Effector memory CD4-positive, alpha-beta T cell (primary cell): ENCODE measurements around the gene LIN7A.

Experiments used
- DNase-seq, 3 donors: peaks; one replicate each; pipeline ENCODE4 v3.0.0-alpha.2; 2020
- H3K27ac ChIP-seq: 2 replicates; pipeline ENCODE4 v1.7.0; 2013; ENCODE audit warnings: mild to moderate bottlenecking, low read length, moderate library complexity; ENCODE audit not compliant: insufficient read depth, poor library complexity, severe bottlenecking
- H3K27me3 ChIP-seq: replicated peaks from 2 replicates; pipeline ENCODE4 v1.7.0; 2013; ENCODE audit warnings: mild to moderate bottlenecking, low read length; ENCODE audit not compliant: insufficient read depth, control insufficient read depth, poor library complexity, severe bottlenecking
- H3K36me3 ChIP-seq: 2 replicates; pipeline ENCODE4 v1.7.0; 2013; ENCODE audit warnings: mild to moderate bottlenecking, low read length, moderate library complexity; ENCODE audit not compliant: control insufficient read depth, insufficient read depth
- H3K4me1 ChIP-seq: 2 replicates; pipeline ENCODE4 v1.7.0; 2013; ENCODE audit warnings: low read length, mild to moderate bottlenecking; ENCODE audit not compliant: control insufficient read depth, insufficient read depth, poor library complexity, severe bottlenecking
- H3K4me3 ChIP-seq: 2 replicates; pipeline ENCODE4 v1.7.0; 2013; ENCODE audit warnings: low read length, low read depth, mild to moderate bottlenecking; ENCODE audit not compliant: insufficient read depth, poor library complexity, severe bottlenecking
- H3K9me3 ChIP-seq: 2 replicates; pipeline ENCODE4 v1.7.0; 2013; ENCODE audit warnings: mild to moderate bottlenecking, low read length, moderate library complexity; ENCODE audit not compliant: control insufficient read depth

LIN7A gene

DNA sequence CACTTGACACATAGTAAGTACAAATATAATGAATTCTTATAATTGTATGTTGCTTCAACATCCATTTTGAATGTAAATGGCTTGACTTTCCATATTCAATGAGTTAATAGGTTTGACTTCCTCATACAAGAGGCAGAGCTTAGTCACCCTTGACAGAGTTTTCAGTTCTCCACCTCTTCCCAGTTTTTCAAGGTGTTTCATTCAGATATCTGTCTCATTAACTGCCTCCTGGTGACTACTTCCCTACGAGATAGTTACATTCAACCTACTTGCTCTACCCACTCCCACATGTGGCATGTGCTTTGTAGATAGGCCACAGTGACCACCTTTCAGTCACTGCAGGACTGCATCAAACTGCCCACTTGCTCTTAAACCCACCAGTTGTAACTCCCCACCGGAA is 161.0 kb downstream of the LIN7A start:
- Histone ChIP-seq H3K27ac (no peak overlapping the region), H3K27me3 (no peaks in the 10 kb centered on the region), H3K4me3 (no peak overlapping the region), H3K9me3 (no peaks in the 10 kb centered on the region), H3K36me3 (no peaks in the 10 kb centered on the region), H3K4me1 (no peaks in the 10 kb centered on the region)
- no peak for DNase-seq

DNA sequence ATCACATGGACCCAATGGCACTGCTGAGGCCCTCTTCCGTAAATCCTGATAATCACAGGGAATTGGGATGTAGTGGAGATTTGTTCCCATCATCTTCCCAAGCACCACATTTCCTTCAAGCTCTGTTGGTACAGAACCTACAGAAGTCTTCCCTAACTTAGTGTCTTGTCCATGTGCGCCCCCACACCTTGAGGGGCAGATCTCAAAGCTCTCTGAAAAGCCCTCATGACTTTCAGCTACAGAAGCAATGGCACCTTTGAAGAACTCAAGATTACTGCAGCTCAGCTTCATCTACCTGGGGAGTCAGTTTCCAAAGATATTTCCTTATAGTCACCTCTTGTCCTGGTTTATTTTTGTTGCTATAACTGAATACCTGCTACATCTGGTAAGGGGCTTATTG is 166.8 kb downstream of the LIN7A start:
- Histone ChIP-seq H3K36me3 (no peaks in the 10 kb centered on the region), H3K4me3 (no peak overlapping the region), H3K4me1 (no peaks in the 10 kb centered on the region), H3K27ac (no peak overlapping the region), H3K9me3 (no peaks in the 10 kb centered on the region), H3K27me3 (no peaks in the 10 kb centered on the region)
- DNase-seq, result no peak

DNA sequence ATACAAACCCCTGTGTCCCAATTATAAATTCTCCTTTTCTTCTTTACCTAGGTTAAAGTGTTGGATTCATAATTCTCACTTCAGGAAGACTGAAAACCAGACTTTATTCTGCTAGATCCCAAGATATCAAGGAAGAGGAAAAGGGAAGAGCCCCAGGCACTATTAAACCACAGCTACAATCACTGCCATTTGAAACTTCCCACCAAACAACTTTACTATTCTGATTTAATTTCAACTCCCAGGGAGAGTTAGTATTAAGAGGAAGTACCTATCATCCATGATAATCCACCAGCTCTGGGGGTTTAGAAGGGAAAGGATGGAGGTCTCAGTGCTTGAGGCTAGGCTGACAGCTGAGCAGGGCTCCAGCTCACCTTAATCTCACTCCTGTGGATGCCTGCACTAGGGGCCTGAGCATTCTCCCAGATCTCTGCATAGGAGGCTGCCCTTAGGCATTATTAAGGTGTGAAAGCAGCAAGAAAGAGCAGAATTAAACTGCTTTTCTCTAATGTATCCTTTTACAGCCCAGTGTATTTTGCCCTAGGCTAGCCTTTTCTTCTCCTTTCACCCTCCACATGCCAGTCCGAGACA is 168.1 kb downstream of the LIN7A start:
- no peak for DNase-seq
- Histone ChIP-seq H3K27me3 (no peaks in the 10 kb centered on the region), H3K4me1 (no peaks in the 10 kb centered on the region), H3K9me3 (no peaks in the 10 kb centered on the region), H3K4me3 (no peak overlapping the region), H3K27ac (no peak overlapping the region), H3K36me3 (no peaks in the 10 kb centered on the region)

DNA sequence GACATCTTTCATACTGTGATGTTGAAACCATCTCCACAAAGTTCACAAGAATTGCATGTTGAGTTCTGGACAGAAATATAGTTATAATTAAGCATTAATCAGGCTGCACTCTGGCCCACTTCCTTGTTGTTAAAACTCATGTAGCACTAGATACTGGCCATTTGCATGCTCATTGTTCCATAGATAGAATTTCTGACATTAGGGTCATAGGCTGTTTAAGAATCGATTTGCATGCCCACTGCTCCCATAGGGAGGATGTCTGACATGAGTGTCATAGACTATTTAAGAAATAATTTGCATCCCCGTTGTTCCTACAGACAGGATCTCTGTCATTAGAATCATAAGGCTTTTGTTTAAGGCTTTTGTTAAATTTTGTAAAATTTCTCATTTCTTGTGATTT is 170.8 kb downstream of the LIN7A start:
- no peaks in the 10 kb centered on the region for H3K36me3 ChIP-seq
- H3K4me1 ChIP-seq, result no peaks in the 10 kb centered on the region
- no peak overlapping the region for H3K4me3 ChIP-seq
- DNase-seq, result no peak
- no peak overlapping the region for H3K27ac ChIP-seq
- no peaks in the 10 kb centered on the region for H3K27me3 ChIP-seq
- no peaks in the 10 kb centered on the region for H3K9me3 ChIP-seq

DNA sequence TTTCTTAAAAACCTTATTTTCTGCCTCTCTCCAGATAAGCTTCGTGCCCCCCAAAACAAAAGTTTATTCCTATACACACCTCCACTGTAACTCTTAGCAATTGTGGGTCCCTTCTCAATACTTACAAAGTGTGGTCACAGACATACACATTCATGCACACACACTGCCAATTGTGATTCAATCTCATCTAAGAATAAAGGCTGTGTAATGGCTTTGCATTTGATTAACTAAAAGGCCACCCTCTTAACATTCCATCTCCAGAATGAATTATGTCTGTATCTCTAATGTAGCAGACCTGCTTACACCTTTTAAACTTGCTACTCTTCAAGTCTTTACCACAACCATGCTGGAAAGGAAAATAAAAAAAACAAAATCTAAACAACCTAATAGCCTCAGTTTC is 171.5 kb downstream of the LIN7A start:
- DNase-seq, result no peak
- Histone ChIP-seq H3K4me3 (no peak overlapping the region), H3K9me3 (no peaks in the 10 kb centered on the region), H3K27ac (no peak overlapping the region), H3K36me3 (no peaks in the 10 kb centered on the region), H3K27me3 (no peaks in the 10 kb centered on the region), H3K4me1 (no peaks in the 10 kb centered on the region)

DNA sequence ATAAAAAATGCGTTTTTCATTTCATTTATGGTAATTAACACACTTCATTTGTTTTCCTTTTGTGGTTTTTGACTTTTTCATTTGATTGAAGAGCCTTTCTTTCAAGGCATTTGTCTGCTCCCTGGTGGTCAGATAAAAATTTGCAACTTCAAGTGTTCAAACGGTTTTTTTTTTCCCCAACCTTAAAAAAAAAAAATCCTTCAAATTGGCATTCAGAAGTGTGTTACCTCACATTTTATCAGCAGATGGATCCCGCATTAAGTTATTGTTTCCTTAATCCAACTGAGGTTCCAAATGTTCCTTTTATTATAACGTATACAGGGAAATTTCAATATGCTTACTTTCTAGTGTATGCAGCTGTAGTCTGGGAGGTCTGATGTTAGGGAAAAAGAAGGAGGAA is 173.9 kb downstream of the LIN7A start:
- Histone ChIP-seq H3K9me3 (no peaks in the 10 kb centered on the region), H3K27ac (no peak overlapping the region), H3K4me1 (no peaks in the 10 kb centered on the region), H3K4me3 (no peak overlapping the region), H3K36me3 (no peaks in the 10 kb centered on the region), H3K27me3 (no peaks in the 10 kb centered on the region)
- DNase-seq, result no peak

DNA sequence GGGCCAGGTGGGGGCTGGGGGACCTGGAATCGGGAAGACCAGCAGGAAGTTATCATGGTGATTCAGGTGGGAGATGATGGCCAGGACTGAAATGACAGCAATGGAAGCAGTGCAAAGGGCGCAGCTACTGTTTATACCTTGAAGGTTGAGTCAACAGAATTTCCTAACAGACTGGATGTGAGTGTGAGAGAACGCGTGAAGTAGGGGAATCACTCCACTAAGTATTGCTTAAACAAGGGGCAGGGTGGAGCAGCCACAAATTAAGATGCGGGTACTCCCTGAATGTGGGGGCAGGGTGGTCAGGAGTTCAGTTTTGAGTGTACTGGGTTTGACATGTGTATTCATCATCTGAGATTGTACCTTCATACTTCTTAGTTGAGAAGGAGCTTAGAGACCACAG is 175.9 kb downstream of the LIN7A start:
- no peaks in the 10 kb centered on the region for H3K4me1 ChIP-seq
- H3K27ac ChIP-seq, result no peak overlapping the region
- no peaks in the 10 kb centered on the region for H3K9me3 ChIP-seq
- no peak overlapping the region for H3K4me3 ChIP-seq
- no peaks in the 10 kb centered on the region for H3K36me3 ChIP-seq
- no peaks in the 10 kb centered on the region for H3K27me3 ChIP-seq
- DNase-seq, result no peak

DNA sequence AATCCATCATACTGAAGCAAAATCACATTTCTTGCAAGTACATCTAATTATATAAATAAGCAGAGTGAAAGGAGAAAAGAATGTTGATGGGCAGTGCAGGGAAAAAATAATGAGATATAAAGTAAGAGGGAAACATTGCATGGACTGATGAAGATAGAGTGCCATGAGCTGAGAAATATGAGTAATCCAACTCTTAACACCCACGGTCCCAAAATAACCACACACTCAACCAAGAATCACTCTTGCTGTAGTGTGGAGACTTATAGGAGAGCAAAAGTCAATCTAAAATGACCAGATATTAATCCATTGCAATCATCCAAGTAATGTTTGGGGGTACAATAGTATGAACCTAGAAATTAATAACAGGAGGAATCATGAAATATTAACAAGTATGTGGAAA is 180.9 kb downstream of the LIN7A start:
- no peak for DNase-seq
- no peak overlapping the region for H3K27ac ChIP-seq
- H3K9me3 ChIP-seq, result no peaks in the 10 kb centered on the region
- H3K27me3 ChIP-seq, result no peaks in the 10 kb centered on the region
- no peaks in the 10 kb centered on the region for H3K36me3 ChIP-seq
- no peak overlapping the region for H3K4me3 ChIP-seq
- H3K4me1 ChIP-seq, result no peaks in the 10 kb centered on the region

DNA sequence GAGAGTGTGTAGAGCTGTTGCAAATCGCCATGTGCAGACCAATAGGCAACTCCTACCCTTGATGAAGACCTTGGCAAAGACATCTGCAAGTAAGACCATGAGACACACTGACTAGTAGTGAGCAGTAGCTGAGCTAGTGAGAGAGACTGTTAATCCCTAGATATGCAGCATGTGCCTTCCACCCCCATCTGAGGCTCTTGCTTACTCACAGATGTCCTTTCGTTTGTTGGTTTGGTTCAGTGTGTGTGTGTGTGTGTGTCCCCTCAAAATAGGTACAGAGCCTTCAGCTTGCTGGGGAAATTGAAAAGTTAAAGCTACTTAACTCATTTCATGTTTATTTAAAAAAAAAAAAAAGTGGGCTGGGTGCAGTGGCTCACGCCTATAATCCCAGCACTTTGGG is 183.5 kb downstream of the LIN7A start:
- Histone ChIP-seq H3K9me3 (no peaks in the 10 kb centered on the region), H3K27me3 (no peaks in the 10 kb centered on the region), H3K4me3 (no peak overlapping the region), H3K27ac (no peak overlapping the region), H3K36me3 (no peaks in the 10 kb centered on the region), H3K4me1 (no peaks in the 10 kb centered on the region)
- DNase-seq, result no peak

DNA sequence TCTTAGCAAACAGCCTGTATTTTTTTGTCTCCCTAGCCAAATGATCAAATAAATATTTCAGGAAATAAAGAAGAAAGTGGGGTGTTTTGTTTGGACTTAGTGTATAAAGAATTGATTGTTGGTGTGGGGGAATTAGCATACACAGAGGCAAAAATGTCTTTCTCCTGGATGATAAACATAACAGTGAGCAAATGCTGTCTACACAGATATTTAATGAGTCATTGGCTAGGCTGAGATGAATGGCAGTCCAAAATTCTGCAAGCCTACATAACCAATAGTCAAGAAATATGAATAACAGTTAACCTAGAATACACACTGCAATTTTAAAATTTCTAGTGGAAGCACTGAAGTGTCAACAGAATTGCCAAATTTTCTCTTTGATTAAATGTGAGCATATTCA is 185.3 kb downstream of the LIN7A start:
- DNase-seq, result no peak

DNA sequence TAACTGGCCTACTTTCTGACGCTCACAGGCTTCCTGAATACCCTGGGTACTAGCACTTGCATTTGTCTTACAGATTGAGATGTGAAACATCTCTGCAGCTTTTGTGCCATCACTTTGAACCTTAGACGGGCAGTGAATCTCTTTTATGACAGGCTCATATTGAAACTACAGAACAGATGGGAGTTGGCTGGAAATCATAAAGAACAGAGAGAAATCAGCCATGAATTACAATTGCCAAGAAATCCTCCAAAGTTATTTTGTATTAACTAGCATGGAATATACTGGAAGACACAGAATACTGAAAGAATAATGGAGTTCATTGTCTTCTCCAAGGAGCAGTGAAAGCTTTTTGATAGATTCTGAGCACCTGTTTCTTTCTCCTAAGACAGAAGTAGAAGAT is 188.3 kb downstream of the LIN7A start:
- DNase-seq, result no peak
- H3K4me1 ChIP-seq, result no peaks in the 10 kb centered on the region

More for the DNA sequence above, 185.3 kb downstream of the LIN7A start:
- H3K27ac ChIP-seq, result no peak overlapping the region
- H3K9me3 ChIP-seq, result no peaks in the 10 kb centered on the region
- no peaks in the 10 kb centered on the region for H3K27me3 ChIP-seq
- H3K36me3 ChIP-seq, result no peaks in the 10 kb centered on the region
- H3K4me3 ChIP-seq, result no peak overlapping the region
- H3K4me1 ChIP-seq, result no peaks in the 10 kb centered on the region

More for the DNA sequence above, 188.3 kb downstream of the LIN7A start:
- H3K27me3 ChIP-seq, result no peaks in the 10 kb centered on the region
- no peak overlapping the region for H3K4me3 ChIP-seq
- H3K27ac ChIP-seq, result no peak overlapping the region
- no peaks in the 10 kb centered on the region for H3K36me3 ChIP-seq
- no peaks in the 10 kb centered on the region for H3K9me3 ChIP-seq
